Liver (tissue), 9 donors: ENCODE data around the gene SLCO2A1. TPM values are rescaled to one million over a fixed set of nuclear protein-coding genes. Genes with fewer than 3 reads are reported as not detected.

Experiments
- DNase-seq: peaks from one replicate; pipeline ENCODE4 v3.0.0-alpha.2; 2017; ENCODE audit warnings: low spot score
- H3K27ac ChIP-seq, 2 donors: one replicate each; pipeline ENCODE4 v1.7.0; 2013; ENCODE audit warnings: inconsistent platforms in 2 of 2, low read length in 2 of 2, control low read depth in 1 of 2, low read depth in 1 of 2, mild to moderate bottlenecking in 1 of 2
- H3K27me3 ChIP-seq, 4 donors: one replicate each; pipeline versions ENCODE4 v1.6.1 to v1.7.0; 2013; ENCODE audit warnings: low read length in 3 of 4, inconsistent platforms in 1 of 4, mild to moderate bottlenecking in 1 of 4, moderate library complexity in 1 of 4; ENCODE audit not compliant: control insufficient read depth in 4 of 4, insufficient read depth in 4 of 4
- H3K36me3 ChIP-seq, 4 donors: one replicate each; pipeline versions ENCODE4 v1.6.1 to v1.7.0; 2013; ENCODE audit warnings: low read length in 3 of 4, mild to moderate bottlenecking in 3 of 4, low read depth in 1 of 4, moderate library complexity in 1 of 4; ENCODE audit not compliant: control insufficient read depth in 4 of 4, insufficient read depth in 3 of 4
- H3K4me1 ChIP-seq, 4 donors: one replicate each; pipeline versions ENCODE4 v1.6.1 to v1.7.0; 2013; ENCODE audit warnings: low read length in 3 of 4, mild to moderate bottlenecking in 3 of 4, moderate library complexity in 1 of 4; ENCODE audit not compliant: control insufficient read depth in 4 of 4, insufficient read depth in 4 of 4
- H3K4me3 ChIP-seq, 3 donors: one replicate each; pipeline versions ENCODE4 v1.6.1 to v1.7.0; 2013; ENCODE audit warnings: low read length in 3 of 3, control low read depth in 1 of 3, low read depth in 1 of 3, mild to moderate bottlenecking in 1 of 3
- H3K9ac ChIP-seq, 2 donors: one replicate each; pipeline ENCODE4 v1.7.0; 2013; ENCODE audit warnings: low read length in 2 of 2, mild to moderate bottlenecking in 2 of 2, moderate library complexity in 2 of 2, control low read depth in 1 of 2, low read depth in 1 of 2
- H3K9me3 ChIP-seq, 4 donors: one replicate each; pipeline versions ENCODE4 v1.6.1 to v1.7.0; 2013; ENCODE audit warnings: low read length in 3 of 4; ENCODE audit not compliant: control insufficient read depth in 4 of 4
- ATF3 ChIP-seq: IDR thresholded peaks from 2 replicates; pipeline ENCODE4 v1.6.1; 2016; ENCODE audit warnings: antibody characterized with exemption
- EGR1 ChIP-seq, 2 donors: IDR thresholded peaks; 2 replicates each; pipeline ENCODE4 v1.6.1; 2016 to 2018; ENCODE audit warnings: antibody characterized with exemption in 2 of 2, low read depth in 2 of 2
- FOXA1 ChIP-seq: IDR thresholded peaks from 2 replicates; pipeline ENCODE4 v1.6.1; 2016; ENCODE audit warnings: antibody characterized with exemption
- FOXA2 ChIP-seq: IDR thresholded peaks from 2 replicates; pipeline ENCODE4 v1.6.1; 2016; ENCODE audit warnings: antibody characterized with exemption
- HNF4A ChIP-seq, 2 donors: conservative IDR thresholded peaks; 2 replicates each; pipeline ENCODE4 v1.6.1; 2016; ENCODE audit warnings: antibody characterized with exemption in 2 of 2, mild to moderate bottlenecking in 2 of 2
- JUND ChIP-seq, 2 donors: IDR thresholded peaks; 2 replicates each; pipeline ENCODE4 v1.6.1; 2016; ENCODE audit warnings: antibody characterized with exemption in 2 of 2
- MAX ChIP-seq: IDR thresholded peaks from 2 replicates; pipeline ENCODE4 v1.6.1; 2016; ENCODE audit warnings: antibody characterized with exemption
- RAD21 ChIP-seq, 2 donors: IDR thresholded peaks; 2 replicates each; pipeline ENCODE4 v1.6.1; 2016; ENCODE audit warnings: antibody characterized with exemption in 2 of 2, mild to moderate bottlenecking in 2 of 2
- REST ChIP-seq: IDR thresholded peaks from 2 replicates; pipeline ENCODE4 v1.6.1; 2016; ENCODE audit warnings: antibody characterized with exemption, mild to moderate bottlenecking
- RXRA ChIP-seq, 2 donors: IDR thresholded peaks; 2 replicates each; pipeline ENCODE4 v1.6.1; 2017 to 2018; ENCODE audit warnings: antibody characterized with exemption in 2 of 2, mild to moderate bottlenecking in 1 of 2
- SP1 ChIP-seq: IDR thresholded peaks from 2 replicates; pipeline ENCODE4 v1.6.1; 2018; ENCODE audit warnings: antibody characterized with exemption, mild to moderate bottlenecking
- TAF1 ChIP-seq: conservative IDR thresholded peaks from 2 replicates; pipeline ENCODE4 v1.6.1; 2016; ENCODE audit warnings: antibody characterized with exemption, mild to moderate bottlenecking
- YY1 ChIP-seq: IDR thresholded peaks from 2 replicates; pipeline ENCODE4 v1.6.1; 2016; ENCODE audit warnings: antibody characterized with exemption, mild to moderate bottlenecking
- WGBS: extraction: QIAGEN DNeasy Blood & Tissue Kit; methylation state at CpG from one replicate; pipeline ENCODE4 v1.1.7; 2013; 5-methylcytosine and 5-hydroxymethylcytosine counted together
- polyA plus RNA-seq, 2 donors: library from polyadenylated mRNA; stranded (reverse) in 1 of 2; unstranded in 1 of 2; fragments of 200-250 nt in 1 of 2; fragments of >200 nt in 1 of 2; fragmentation: Nextera tagmentation in 1 of 2; extraction: Ambion mirVana in 1 of 2; gene quantifications; one replicate each; pipeline versions ENCODE4 v1.2.1 to v1.2.3, GENCODE V29; 2013 to 2015
- total RNA-seq, 2 donors: library from RNA; depleted of rRNA; stranded (reverse); fragments of >200 nt; gene quantifications; one replicate each; pipeline ENCODE4 v1.2.3, GENCODE V29; 2014
- donor health status: healthy.
- donor health status: healthy.
- donor health status: healthy.
- donor health status: healthy.
- donor health status: healthy.

Gene SLCO2A1
- total and polyA plus RNA-seq, 4 donors, result 0.56 to 3.1 (median 2.2) TPM

- no peak overlapping the region for H3K27ac ChIP-seq
- H3K36me3 ChIP-seq, result no peaks in the 10 kb centered on the region
- H3K27me3 ChIP-seq, result no peaks in the 10 kb centered on the region
- DNase-seq, result no peak
- 97% methylated on average over 22 of the region's 22 CpGs for WGBS
- H3K9ac ChIP-seq, result no peak overlapping the region
- no peaks in the 10 kb centered on the region for H3K4me1 ChIP-seq
- TF ChIP-seq JUND (IDR thresholded peaks at IDR 0.05) (no peak), REST (no peak), FOXA2 (no peak), ATF3 (no peak), RXRA (IDR thresholded peaks at IDR 0.05) (no peak), SP1 (no peak), HNF4A (conservative IDR thresholded peaks at IDR 0.05) (no peak)
- no peak overlapping the region for H3K4me3 ChIP-seq
- H3K9me3 ChIP-seq, result no peaks in the 10 kb centered on the region
These were observed 9.5 kb downstream of the SLCO2A1 start for GRCh38 chr3:134020135-134020680.

GRCh38 chr3:134018850-134019249 lies 10.9 kb downstream of the SLCO2A1 start:
- no peaks in the 10 kb centered on the region for H3K9me3 ChIP-seq
- H3K36me3 ChIP-seq, result no peaks in the 10 kb centered on the region
- H3K4me3 ChIP-seq, result no peak overlapping the region
- WGBS, result 76% methylated on average over 1 of the region's 1 CpG
- TF ChIP-seq FOXA1 (no peak), YY1 (no peak), MAX (no peak), RXRA (IDR thresholded peaks at IDR 0.05) (no peak), REST (no peak)
- H3K27me3 ChIP-seq, result no peaks in the 10 kb centered on the region
- no peak for DNase-seq
- H3K4me1 ChIP-seq, result no peaks in the 10 kb centered on the region
- H3K27ac ChIP-seq, result no peak overlapping the region
- H3K9ac ChIP-seq, result no peak overlapping the region

GRCh38 chr3:134018406-134018805 lies 11.3 kb downstream of the SLCO2A1 start:
- H3K4me1 ChIP-seq, result no peaks in the 10 kb centered on the region
- H3K9ac ChIP-seq, result no peak overlapping the region
- H3K9me3 ChIP-seq, result no peaks in the 10 kb centered on the region
- no peak overlapping the region for H3K27ac ChIP-seq
- H3K36me3 ChIP-seq, result no peaks in the 10 kb centered on the region
- H3K4me3 ChIP-seq, result no peak overlapping the region
- no peak for DNase-seq
- no peaks in the 10 kb centered on the region for H3K27me3 ChIP-seq
- no peak for TF ChIP-seq RAD21 (IDR thresholded peaks at IDR 0.05)
- TF ChIP-seq FOXA2, result no peak
- no peak for TF ChIP-seq TAF1
- no peak for TF ChIP-seq SP1
- TF ChIP-seq REST, result no peak
- no peak for TF ChIP-seq YY1
- no peak for TF ChIP-seq HNF4A (conservative IDR thresholded peaks at IDR 0.05)
- no peak for TF ChIP-seq ATF3
- TF ChIP-seq RXRA (IDR thresholded peaks at IDR 0.05), result no peak
- no peak for TF ChIP-seq JUND (IDR thresholded peaks at IDR 0.05)
- TF ChIP-seq EGR1 (IDR thresholded peaks at IDR 0.05; ENCODE audit: low read depth in 2 of 2), result no peak
- 76% methylated on average over 3 of the region's 3 CpGs for WGBS
